ENCODE data around the gene FOXM1. TPM values are rescaled to one million over a fixed set of nuclear protein-coding genes. Genes with fewer than 3 reads are reported as not detected.

FOXM1 gene
- polyA plus RNA-seq, 3 donors: 31.6 to 40.9 (median 37.4) TPM

Other genes starting within 250 kb of the FOXM1 start
- 100 to 1,000 TPM; 119 to 154 (median 129) TPM for gene FKBP4, start 82.2 kb downstream of the FOXM1 start, polyA plus RNA-seq (ENCODE audit: insufficient read length in 3 of 3)
- 10 to 100 TPM; 62.4 to 99.0 (median 81.0) TPM for gene ITFG2, start 64.5 kb downstream of the FOXM1 start, polyA plus RNA-seq (ENCODE audit: insufficient read length in 3 of 3)
- gene NRIP2, start 42.1 kb downstream of the FOXM1 start, polyA plus RNA-seq (ENCODE audit: insufficient read length in 3 of 3): 10 to 100 TPM; 30.1 to 40.6 (median 32.4) TPM
- gene TEX52, start 20.1 kb downstream of the FOXM1 start, polyA plus RNA-seq (ENCODE audit: insufficient read length in 3 of 3): 1 to 10 TPM in 2 of 3 donors, under 1 TPM in 1; 0.60 to 3.9 (median 2.2) TPM
- 10 to 100 TPM; 40.1 to 46.4 (median 40.6) TPM for gene RHNO1, start within 50 bp of the FOXM1 start, polyA plus RNA-seq (ENCODE audit: insufficient read length in 3 of 3)
- 10 to 100 TPM; 31.0 to 33.3 (median 31.6) TPM for gene TULP3, start 13.7 kb upstream of the FOXM1 start, polyA plus RNA-seq (ENCODE audit: insufficient read length in 3 of 3)
- 10 to 100 TPM; 22.3 to 24.6 (median 22.9) TPM for gene TEAD4, start 82.2 kb upstream of the FOXM1 start, polyA plus RNA-seq (ENCODE audit: insufficient read length in 3 of 3)
- 10 to 100 TPM; 69.0 to 86.6 (median 83.3) TPM for gene TSPAN9, start 200.2 kb upstream of the FOXM1 start, polyA plus RNA-seq (ENCODE audit: insufficient read length in 3 of 3)

Data from renal pelvis (tissue), 3 donors.